H9 (cell line): ENCODE results near the gene ADGRF5. TPM values are rescaled to one million over a fixed set of nuclear protein-coding genes. Genes with fewer than 3 reads are reported as not detected.

Experiments
- DNase-seq: peaks from one replicate; pipeline ENCODE4 v3.0.0-alpha.2; 2017
- H2AFZ ChIP-seq: one replicate; pipeline ENCODE4 v1.6.1; 2013; ENCODE audit warnings: mild to moderate bottlenecking, low read length, control low read depth, moderate library complexity
- H2AK5ac ChIP-seq: 2 replicates; pipeline ENCODE4 v1.6.1; 2013; ENCODE audit warnings: low read length, control low read depth, mixed read lengths; ENCODE audit not compliant: insufficient read length
- H2BK120ac ChIP-seq: one replicate; pipeline ENCODE4 v1.6.1; 2013; ENCODE audit warnings: low read depth, mild to moderate bottlenecking, low read length, control low read depth, inconsistent platforms; ENCODE audit not compliant: poor library complexity, severe bottlenecking
- H2BK12ac ChIP-seq: 2 replicates; pipeline ENCODE4 v1.6.1; 2013; ENCODE audit warnings: low read length, control low read depth, mixed read lengths, low read depth; ENCODE audit not compliant: insufficient read length
- H2BK15ac ChIP-seq: 2 replicates; pipeline ENCODE4 v1.6.1; 2013; ENCODE audit warnings: low read depth, low read length, control low read depth
- H2BK20ac ChIP-seq: one replicate; pipeline ENCODE4 v1.6.1; 2013; ENCODE audit warnings: low read depth, mild to moderate bottlenecking, low read length, control low read depth, inconsistent platforms; ENCODE audit not compliant: poor library complexity, severe bottlenecking
- H2BK5ac ChIP-seq: 2 replicates; pipeline ENCODE4 v1.6.1; 2013; ENCODE audit warnings: low read length, control low read depth, mixed read lengths; ENCODE audit not compliant: insufficient read length
- H3K14ac ChIP-seq: 2 replicates; pipeline ENCODE4 v1.6.1; 2013; ENCODE audit warnings: low read length, control low read depth; ENCODE audit not compliant: insufficient read depth
- H3K18ac ChIP-seq: 2 replicates; pipeline ENCODE4 v1.6.1; 2013; ENCODE audit warnings: low read depth, mild to moderate bottlenecking, mixed read lengths, low read length, control low read depth; ENCODE audit not compliant: insufficient read length
- H3K23ac ChIP-seq: 2 replicates; pipeline ENCODE4 v1.6.1; 2013; ENCODE audit warnings: low read length, control low read depth, mixed read lengths, low read depth; ENCODE audit not compliant: insufficient read length
- H3K23me2 ChIP-seq: 2 replicates; pipeline ENCODE4 v1.6.1; 2013; ENCODE audit warnings: low read depth, mild to moderate bottlenecking, mixed read lengths, low read length, control low read depth; ENCODE audit not compliant: insufficient read length, poor library complexity, severe bottlenecking
- H3K27ac ChIP-seq: 2 replicates; pipeline ENCODE4 v1.5.1; 2013; ENCODE audit warnings: low read length, control low read depth, mixed read lengths, low read depth; ENCODE audit not compliant: insufficient read length
- H3K27me3 ChIP-seq: 2 replicates; pipeline ENCODE4 v1.6.1; 2013; ENCODE audit warnings: low read length, control low read depth, inconsistent platforms; ENCODE audit not compliant: insufficient read depth
- H3K4ac ChIP-seq: 2 replicates; pipeline ENCODE4 v1.6.1; 2013; ENCODE audit warnings: low read depth, mild to moderate bottlenecking, control low read depth, inconsistent platforms, low read length, moderate library complexity
- H3K4me1 ChIP-seq: 2 replicates; pipeline ENCODE4 v1.6.1; 2013; ENCODE audit warnings: low read length, control low read depth, inconsistent platforms; ENCODE audit not compliant: insufficient read depth
- H3K4me2 ChIP-seq: 2 replicates; pipeline ENCODE4 v1.6.1; 2013; ENCODE audit warnings: low read length, control low read depth, mixed read lengths; ENCODE audit not compliant: insufficient read length, insufficient read depth
- H3K56ac ChIP-seq: 2 replicates; pipeline ENCODE4 v1.6.1; 2013; ENCODE audit warnings: low read depth, mild to moderate bottlenecking, mixed read lengths, low read length, control low read depth; ENCODE audit not compliant: insufficient read length
- H3K79me1 ChIP-seq: 2 replicates; pipeline ENCODE4 v1.6.1; 2013; ENCODE audit warnings: low read depth, mild to moderate bottlenecking, moderate library complexity, low read length, control low read depth, inconsistent platforms; ENCODE audit not compliant: insufficient read depth, poor library complexity, severe bottlenecking
- H3K79me2 ChIP-seq: 2 replicates; pipeline ENCODE4 v1.6.1; 2013; ENCODE audit warnings: low read length, control low read depth, inconsistent platforms; ENCODE audit not compliant: insufficient read depth
- H3K9ac ChIP-seq: 2 replicates; pipeline ENCODE4 v1.6.1; 2013; ENCODE audit warnings: low read length, control low read depth, mixed read lengths; ENCODE audit not compliant: insufficient read length; ENCODE audit errors: extremely low read depth
- H3K9me3 ChIP-seq: one replicate; pipeline ENCODE4 v1.6.1; 2013; ENCODE audit warnings: low read depth, low read length, inconsistent platforms; ENCODE audit not compliant: control insufficient read depth
- H3T11ph ChIP-seq: one replicate; pipeline ENCODE4 v1.6.1; 2013; ENCODE audit warnings: mild to moderate bottlenecking, low read length, control low read depth, inconsistent platforms
- H4K20me1 ChIP-seq: one replicate; pipeline ENCODE4 v1.6.1; 2013; ENCODE audit not compliant: control insufficient read depth, insufficient read length, insufficient read depth
- H4K5ac ChIP-seq: 2 replicates; pipeline ENCODE4 v1.6.1; 2013; ENCODE audit warnings: low read depth, mild to moderate bottlenecking, mixed read lengths, low read length, control low read depth; ENCODE audit not compliant: insufficient read length
- H4K8ac ChIP-seq: replicated peaks from 2 replicates; pipeline ENCODE4 v1.6.1; 2013; ENCODE audit warnings: low read length, control low read depth, mixed read lengths, low read depth; ENCODE audit not compliant: insufficient read length
- H4K91ac ChIP-seq: 2 replicates; pipeline ENCODE4 v1.6.1; 2013; ENCODE audit warnings: low read depth, mild to moderate bottlenecking, moderate library complexity, mixed read lengths, low read length, control low read depth; ENCODE audit not compliant: insufficient read length
- H3K27ac Mint-ChIP-seq, 3 experiments: 2 replicates in 2 of 3; 3 replicates in 1 of 3; pipeline ENCODE4 v1.8.0; 2020 to 2021; ENCODE audit warnings: mixed read lengths in 3 of 3, mild to moderate bottlenecking in 1 of 3, moderate library complexity in 1 of 3
- H3K27me3 Mint-ChIP-seq: 2 replicates; pipeline ENCODE4 v1.8.0; 2021; ENCODE audit warnings: low read depth, mild to moderate bottlenecking, moderate library complexity, mixed read lengths
- H3K36me3 Mint-ChIP-seq, 3 experiments: 2 replicates in 2 of 3; 3 replicates in 1 of 3; pipeline ENCODE4 v1.8.0; 2020 to 2021; ENCODE audit warnings: low read depth in 3 of 3, mixed read lengths in 3 of 3; ENCODE audit not compliant: insufficient read depth in 1 of 3
- H3K4me1 Mint-ChIP-seq, 2 experiments: 2 replicates each; pipeline ENCODE4 v1.8.0; 2020; ENCODE audit warnings: mixed read lengths in 2 of 2
- H3K4me3 Mint-ChIP-seq, 2 experiments: 2 replicates in 1 of 2; 3 replicates in 1 of 2; pipeline ENCODE4 v1.8.0; 2020 to 2021; ENCODE audit warnings: mild to moderate bottlenecking in 2 of 2, mixed read lengths in 2 of 2, moderate library complexity in 1 of 2
- H3K9me3 Mint-ChIP-seq, 2 experiments: 2 replicates in 1 of 2; 3 replicates in 1 of 2; pipeline ENCODE4 v1.8.0; 2020; ENCODE audit warnings: mild to moderate bottlenecking in 2 of 2, mixed read lengths in 2 of 2, moderate library complexity in 1 of 2
- WGBS: extraction: QIAGEN DNeasy Blood & Tissue Kit; methylation state at CpG from one replicate; pipeline ENCODE4 v1.1.7; 2013; ENCODE audit warnings: missing lambda C conversion rate, low lambda C conversion rate, mixed read lengths; ENCODE audit not compliant: insufficient read length; ENCODE audit errors: extremely low coverage; 5-methylcytosine and 5-hydroxymethylcytosine counted together
- total RNA-seq: library from RNA; stranded (reverse); gene quantifications from 2 replicates; pipeline ENCODE4 v1.2.1, GENCODE V29; 2021
- TF ChIP-seq, protein P1 (sequence below): fragments of 200-600 bp; sonication (generic); conservative IDR thresholded peaks from 3 replicates; pipeline ENCODE4 v1.8.0; 2021; ENCODE audit warnings: antibody characterized with exemption, mild to moderate bottlenecking

ADGRF5 gene
- total RNA-seq, 1 experiment from 2014 or later, result not detected

- Histone ChIP-seq H2AFZ (no peak overlapping the region), H2AK5ac (no peak overlapping the region), H3K4me2 (no peak overlapping the region), H3K4ac (no peak overlapping the region), H3K27ac (no peak overlapping the region), H4K91ac (no peak overlapping the region), H3K23me2 (no peaks in the 10 kb centered on the region), H3K56ac (no peak overlapping the region), H2BK20ac (no peak overlapping the region), H3K23ac (no peak overlapping the region), H3K14ac (no peak overlapping the region), H2BK5ac (no peak overlapping the region), H3K9me3 (no peaks in the 10 kb centered on the region), H3T11ph (no peak overlapping the region), H4K20me1 (no peaks in the 10 kb centered on the region), H4K5ac (no peak overlapping the region), H3K18ac (no peak overlapping the region), H3K4me1 (no peaks in the 10 kb centered on the region), H3K79me1 (no peaks in the 10 kb centered on the region), H3K9ac (no peak overlapping the region), H3K79me2 (no peaks in the 10 kb centered on the region), H2BK15ac (no peak overlapping the region), H2BK12ac (no peak overlapping the region), H4K8ac (no peak overlapping the region), H2BK120ac (no peak overlapping the region), H3K27me3 (no peaks in the 10 kb centered on the region)
- Mint-ChIP-seq H3K36me3 (no peaks in the 10 kb centered on the region), H3K4me1 (peaks cover 9% of the 10 kb centered on the region in 2 experiments), H3K9me3 (no peaks in the 10 kb centered on the region), H3K27me3 (no peaks in the 10 kb centered on the region; the same call in 1 of the 2 replicates), H3K27ac (no peak overlapping the region), H3K4me3 (no peak overlapping the region)
- DNase-seq, result no peak
- WGBS, result no CpG with 5 or more reads among the region's 5 CpGs
- TF ChIP-seq, protein P1, sequence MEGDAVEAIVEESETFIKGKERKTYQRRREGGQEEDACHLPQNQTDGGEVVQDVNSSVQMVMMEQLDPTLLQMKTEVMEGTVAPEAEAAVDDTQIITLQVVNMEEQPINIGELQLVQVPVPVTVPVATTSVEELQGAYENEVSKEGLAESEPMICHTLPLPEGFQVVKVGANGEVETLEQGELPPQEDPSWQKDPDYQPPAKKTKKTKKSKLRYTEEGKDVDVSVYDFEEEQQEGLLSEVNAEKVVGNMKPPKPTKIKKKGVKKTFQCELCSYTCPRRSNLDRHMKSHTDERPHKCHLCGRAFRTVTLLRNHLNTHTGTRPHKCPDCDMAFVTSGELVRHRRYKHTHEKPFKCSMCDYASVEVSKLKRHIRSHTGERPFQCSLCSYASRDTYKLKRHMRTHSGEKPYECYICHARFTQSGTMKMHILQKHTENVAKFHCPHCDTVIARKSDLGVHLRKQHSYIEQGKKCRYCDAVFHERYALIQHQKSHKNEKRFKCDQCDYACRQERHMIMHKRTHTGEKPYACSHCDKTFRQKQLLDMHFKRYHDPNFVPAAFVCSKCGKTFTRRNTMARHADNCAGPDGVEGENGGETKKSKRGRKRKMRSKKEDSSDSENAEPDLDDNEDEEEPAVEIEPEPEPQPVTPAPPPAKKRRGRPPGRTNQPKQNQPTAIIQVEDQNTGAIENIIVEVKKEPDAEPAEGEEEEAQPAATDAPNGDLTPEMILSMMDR, result no peak
Measured at GRCh38 chr6:46933751-46934150, 12.0 kb upstream of the ADGRF5 start.
